Muscle layer of duodenum (tissue), 2 donors: ENCODE measurements around the gene OR52E8.

Experiments used
- H3K27ac ChIP-seq: one replicate; pipeline ENCODE4 v1.7.0; 2013; ENCODE audit warnings: mild to moderate bottlenecking, low read length
- H3K27me3 ChIP-seq: one replicate; pipeline ENCODE4 v1.7.0; 2013; ENCODE audit warnings: low read depth, mild to moderate bottlenecking, control low read depth, low read length
- H3K36me3 ChIP-seq, 2 donors: one replicate each; pipeline ENCODE4 v1.7.0; 2013; ENCODE audit warnings: low read length in 2 of 2, control low read depth in 1 of 2, mild to moderate bottlenecking in 1 of 2; ENCODE audit not compliant: insufficient read depth in 2 of 2, control insufficient read depth in 1 of 2
- H3K4me1 ChIP-seq, 2 donors: one replicate each; pipeline ENCODE4 v1.7.0; 2013; ENCODE audit warnings: low read length in 2 of 2, mild to moderate bottlenecking in 2 of 2, control low read depth in 1 of 2, moderate library complexity in 1 of 2; ENCODE audit not compliant: insufficient read depth in 2 of 2, control insufficient read depth in 1 of 2
- H3K4me3 ChIP-seq, 2 donors: one replicate each; pipeline ENCODE4 v1.7.0; 2013; ENCODE audit warnings: low read length in 2 of 2, low read depth in 1 of 2, mild to moderate bottlenecking in 1 of 2
- H3K9me3 ChIP-seq, 2 donors: one replicate each; pipeline ENCODE4 v1.7.0; 2013; ENCODE audit warnings: low read length in 2 of 2, control low read depth in 1 of 2, mild to moderate bottlenecking in 1 of 2; ENCODE audit not compliant: control insufficient read depth in 1 of 2
- donor health status: healthy.

The OR52E8 gene

GRCh38 chr11:5857590-5857989 is at the start of gene OR52E8:
OR52E8 (minus strand) TSS chr11:5857690; CDS start chr11:5857690, 0 bp downstream.
- Histone ChIP-seq H3K27me3 (no peaks in the 10 kb centered on the region), H3K36me3 (no peaks in the 10 kb centered on the region), H3K9me3 (peaks cover 0 to 3% of the 10 kb centered on the region in 2 donors), H3K4me3 (no peak within 1 kb of the TSS), H3K4me1 (no peaks in the 10 kb centered on the region), H3K27ac (no peak within 1 kb of the TSS)

GRCh38 chr11:5899534-5899933 is 42.0 kb upstream of the OR52E8 start:
- Histone ChIP-seq H3K9me3 (no peaks in the 10 kb centered on the region), H3K36me3 (no peaks in the 10 kb centered on the region), H3K27ac (no peak overlapping the region), H3K4me1 (no peaks in the 10 kb centered on the region), H3K4me3 (no peak overlapping the region), H3K27me3 (no peaks in the 10 kb centered on the region)

DNA sequence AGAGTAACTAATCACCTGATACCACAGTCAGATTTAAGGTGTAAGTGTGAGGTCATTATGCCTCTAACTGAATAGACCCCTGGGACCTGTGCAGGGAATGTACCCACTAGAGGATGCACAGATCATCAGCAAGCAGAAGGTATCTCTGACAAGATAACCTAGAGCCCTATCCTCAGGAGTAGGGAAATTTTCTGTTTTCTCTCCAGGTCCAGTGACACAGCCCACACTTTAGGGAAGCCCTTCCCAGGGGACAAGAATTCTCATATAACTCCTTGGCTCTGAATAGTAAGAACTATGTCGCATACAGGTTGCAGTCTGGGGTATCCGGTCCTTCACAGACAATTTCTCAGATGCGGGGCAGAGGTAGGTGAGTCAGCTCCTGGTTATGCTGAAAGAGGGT is 35.4 kb upstream of the OR52E8 start, which contains the start of gene OR52E5:
Gene OR52E5 (plus strand): TSS at position 301 of the 400 bp plus-strand sequence. CDS start 7,569 bp downstream, outside the sequence.
- no peaks in the 10 kb centered on the region for H3K4me1 ChIP-seq
- no peaks in the 10 kb centered on the region for H3K36me3 ChIP-seq
- H3K27me3 ChIP-seq, result no peaks in the 10 kb centered on the region
- no peak within 1 kb of the TSS for H3K4me3 ChIP-seq
- H3K27ac ChIP-seq, result no peak within 1 kb of the TSS
- H3K9me3 ChIP-seq, result no peaks in the 10 kb centered on the region

GRCh38 chr11:5891216-5891800 is 33.8 kb upstream of the OR52E8 start:
- no peaks in the 10 kb centered on the region for H3K27me3 ChIP-seq
- no peaks in the 10 kb centered on the region for H3K4me1 ChIP-seq
- no peaks in the 10 kb centered on the region for H3K36me3 ChIP-seq
- no peak overlapping the region for H3K4me3 ChIP-seq
- H3K9me3 ChIP-seq, result no peaks in the 10 kb centered on the region
- H3K27ac ChIP-seq, result no peak overlapping the region

DNA sequence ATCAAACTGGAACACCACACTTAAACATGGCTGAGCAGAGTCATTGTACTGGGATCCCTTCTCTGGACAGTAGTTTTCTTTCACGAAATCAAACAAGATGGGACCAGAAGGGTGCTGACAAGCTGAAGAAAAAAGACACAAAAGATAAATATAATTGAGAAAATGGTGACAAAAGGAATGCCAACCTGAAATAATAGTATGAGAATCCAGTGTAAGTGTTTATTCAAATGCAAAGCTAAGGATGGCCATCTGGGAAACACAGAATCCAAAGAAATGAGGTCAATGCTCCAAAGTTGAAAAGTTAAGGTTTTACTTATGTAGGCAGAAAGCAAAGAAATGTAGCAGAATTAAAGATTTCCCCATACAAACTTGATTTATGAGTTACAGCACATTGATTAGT is 30.2 kb upstream of the OR52E8 start:
- H3K9me3 ChIP-seq, result no peaks in the 10 kb centered on the region
- no peaks in the 10 kb centered on the region for H3K27me3 ChIP-seq
- H3K4me1 ChIP-seq, result no peaks in the 10 kb centered on the region
- no peaks in the 10 kb centered on the region for H3K36me3 ChIP-seq
- H3K4me3 ChIP-seq, result no peak overlapping the region
- H3K27ac ChIP-seq, result no peak overlapping the region

- no peak overlapping the region for H3K27ac ChIP-seq
- no peaks in the 10 kb centered on the region for H3K36me3 ChIP-seq
- no peaks in the 10 kb centered on the region for H3K9me3 ChIP-seq
- no peaks in the 10 kb centered on the region for H3K27me3 ChIP-seq
- no peaks in the 10 kb centered on the region for H3K4me1 ChIP-seq
- no peak overlapping the region for H3K4me3 ChIP-seq
Measured at GRCh38 chr11:5887172-5887571, 29.7 kb upstream of the OR52E8 start.

- Histone ChIP-seq H3K4me1 (no peaks in the 10 kb centered on the region), H3K9me3 (no peaks in the 10 kb centered on the region)
Measured at GRCh38 chr11:5881756-5882155, 24.3 kb upstream of the OR52E8 start.

DNA sequence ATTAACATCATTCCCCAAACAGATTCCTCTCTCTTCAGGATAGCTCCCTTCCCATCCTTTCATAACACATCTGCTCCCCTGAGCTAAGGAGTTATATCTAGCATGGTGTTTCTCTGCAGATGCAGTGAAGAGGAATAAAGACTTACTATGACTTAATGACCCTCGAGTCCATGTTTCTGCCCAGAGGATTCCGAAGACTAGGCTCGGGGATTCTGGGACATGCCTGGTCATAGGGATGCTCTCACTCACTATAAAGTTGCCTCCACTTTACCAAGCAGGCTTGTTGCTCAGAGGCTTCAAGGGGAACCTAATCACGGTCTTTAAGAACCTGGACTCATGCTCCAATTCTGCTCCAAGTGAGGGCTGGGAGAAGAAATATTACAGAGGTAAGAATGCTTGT is 22.8 kb upstream of the OR52E8 start, which contains the start of gene OR52E4:
Gene OR52E4 (plus strand): TSS at position 301 of the 400 bp plus-strand sequence. CDS start 3,664 bp downstream, outside the sequence.
- H3K27me3 ChIP-seq, result no peaks in the 10 kb centered on the region
- no peaks in the 10 kb centered on the region for H3K36me3 ChIP-seq
- H3K4me3 ChIP-seq, result no peak within 1 kb of the TSS
- H3K27ac ChIP-seq, result no peak within 1 kb of the TSS
- no peaks in the 10 kb centered on the region for H3K9me3 ChIP-seq
- H3K4me1 ChIP-seq, result no peaks in the 10 kb centered on the region

More at GRCh38 chr11:5881756-5882155, 24.3 kb upstream of the OR52E8 start:
- H3K27ac ChIP-seq, result no peak overlapping the region
- H3K27me3 ChIP-seq, result no peaks in the 10 kb centered on the region
- H3K36me3 ChIP-seq, result no peaks in the 10 kb centered on the region
- no peak overlapping the region for H3K4me3 ChIP-seq

DNA sequence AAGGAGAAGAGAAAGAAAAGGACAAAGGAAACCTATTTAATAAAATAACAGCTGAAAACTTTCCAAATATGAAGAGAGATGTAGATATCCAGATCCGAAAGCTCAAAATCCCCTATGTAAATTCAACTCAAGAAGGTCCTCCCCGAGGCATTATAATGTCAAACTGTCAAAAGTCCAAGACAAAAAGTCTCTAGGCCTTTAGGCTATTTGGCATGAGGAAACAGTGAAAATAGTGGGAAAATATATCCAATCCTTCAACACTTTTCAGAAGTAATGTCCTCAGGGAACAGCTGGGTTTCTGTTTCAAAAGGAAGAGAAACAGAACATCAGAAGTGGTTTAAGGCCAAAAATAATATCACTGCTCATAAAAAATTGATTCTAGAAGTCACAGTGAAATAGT is 21.1 kb upstream of the OR52E8 start:
- H3K4me1 ChIP-seq, result no peaks in the 10 kb centered on the region
- no peaks in the 10 kb centered on the region for H3K27me3 ChIP-seq
- no peaks in the 10 kb centered on the region for H3K9me3 ChIP-seq
- H3K27ac ChIP-seq, result no peak overlapping the region
- no peak overlapping the region for H3K4me3 ChIP-seq
- no peaks in the 10 kb centered on the region for H3K36me3 ChIP-seq

- Histone ChIP-seq H3K9me3 (no peaks in the 10 kb centered on the region), H3K4me1 (no peaks in the 10 kb centered on the region), H3K36me3 (no peaks in the 10 kb centered on the region), H3K27ac (no peak overlapping the region), H3K27me3 (no peaks in the 10 kb centered on the region), H3K4me3 (no peak overlapping the region)
Measured at GRCh38 chr11:5865826-5866225, 8.3 kb upstream of the OR52E8 start.

DNA sequence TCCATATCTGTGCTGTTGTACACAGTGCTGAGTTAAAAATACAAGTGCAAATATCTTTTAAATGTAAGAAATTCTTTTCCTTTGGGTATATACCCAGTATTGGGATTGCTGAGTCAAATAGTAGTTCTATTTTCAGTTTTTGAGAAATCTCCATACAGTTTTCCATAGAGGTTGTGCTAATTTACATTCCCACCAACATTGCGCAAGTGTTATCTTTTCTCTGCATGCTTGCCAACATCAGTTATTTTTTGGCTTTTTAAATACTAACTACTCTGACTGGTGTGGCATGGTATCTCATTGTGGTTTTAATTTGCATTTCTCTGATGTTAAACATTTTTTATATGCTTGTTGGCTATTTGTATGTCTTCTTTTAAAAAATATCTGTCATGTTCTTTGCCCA is 6.5 kb downstream of the OR52E8 start:
- Histone ChIP-seq H3K9me3 (peaks cover 0 to 7% of the 10 kb centered on the region in 2 donors), H3K4me3 (no peak overlapping the region), H3K36me3 (no peaks in the 10 kb centered on the region), H3K27me3 (no peaks in the 10 kb centered on the region), H3K27ac (no peak overlapping the region), H3K4me1 (no peaks in the 10 kb centered on the region)

DNA sequence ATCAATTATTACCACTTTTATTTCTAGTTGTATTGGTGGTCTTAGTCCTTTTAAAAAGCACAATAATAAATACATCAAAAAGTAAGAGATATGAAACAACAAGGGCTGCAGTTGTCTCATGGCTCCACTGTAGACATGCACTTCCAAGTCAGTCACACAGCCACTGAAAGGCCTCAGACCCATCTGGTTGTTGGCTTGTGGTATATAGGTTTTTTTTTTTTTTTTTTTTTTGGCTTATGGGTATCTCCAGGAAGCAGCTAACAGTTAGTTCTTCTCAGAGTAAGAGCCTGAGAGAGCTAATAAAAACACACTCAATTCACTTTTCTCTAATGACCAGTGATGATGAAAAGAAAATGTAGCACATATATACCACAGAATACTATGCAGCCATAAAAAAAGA is 9.8 kb downstream of the OR52E8 start:
- no peak overlapping the region for H3K4me3 ChIP-seq
- H3K9me3 ChIP-seq, result peaks cover 0 to 4% of the 10 kb centered on the region in 2 donors
- H3K27ac ChIP-seq, result no peak overlapping the region

More for the DNA sequence above, 9.8 kb downstream of the OR52E8 start:
- Histone ChIP-seq H3K4me1 (no peaks in the 10 kb centered on the region), H3K27me3 (no peaks in the 10 kb centered on the region), H3K36me3 (no peaks in the 10 kb centered on the region)
